MCF 10A (cell line): ENCODE data around the gene IKZF1. TPM values are rescaled to one million over a fixed set of nuclear protein-coding genes. Genes with fewer than 3 reads are reported as not detected.

Experiments
- Bru-seq: library from RNA; stranded (reverse); fragments of 400-500 nt; gene quantifications from one replicate; lab custom pipeline; 2021; lab: Mats Ljungman, UMichigan
- BruChase-seq, 2 experiments: library from RNA; stranded (reverse); fragments of 400-500 nt; gene quantifications; one replicate each; lab custom pipeline; 2021; lab: Mats Ljungman, UMichigan
- BruUV-seq: library from RNA; stranded (reverse); fragments of 400-500 nt; replicated peaks from 2 replicates; lab custom pipeline; 2021; lab: Mats Ljungman, UMichigan
- CTCF ChIA-PET: fragments of 300-600 bp; sonication (Branson Sonifier 250); formaldehyde crosslinking; extraction: SDS; loops from one replicate; lab custom pipeline; 2021; ENCODE audit warnings: antibody characterized with exemption, inconsistent platforms; lab: Yijun Ruan, JAX
- POLR2A ChIA-PET: fragments of 300-600, 350-650 bp; sonication (Branson Sonifier 250); formaldehyde crosslinking; extraction: SDS; loops from one replicate; lab custom pipeline; 2020; ENCODE audit warnings: antibody characterized with exemption, inconsistent platforms; lab: Yijun Ruan, JAX
- DNase-seq: peaks from one replicate; pipeline ENCODE4 v3.0.0-alpha.2; 2018; ENCODE audit not compliant: unreplicated experiment
- H3K27ac Mint-ChIP-seq: one replicate; pipeline ENCODE4 v1.8.0; 2022; ENCODE audit warnings: mild to moderate bottlenecking, low read depth, mixed read lengths; ENCODE audit not compliant: unreplicated experiment
- H3K27me3 Mint-ChIP-seq: one replicate; pipeline ENCODE4 v1.8.0; 2022; ENCODE audit warnings: mixed read lengths; ENCODE audit not compliant: insufficient read depth, unreplicated experiment
- H3K36me3 Mint-ChIP-seq: one replicate; pipeline ENCODE4 v1.8.0; 2022; ENCODE audit warnings: mild to moderate bottlenecking, moderate library complexity, mixed read lengths; ENCODE audit not compliant: insufficient read depth, unreplicated experiment
- H3K4me1 Mint-ChIP-seq: one replicate; pipeline ENCODE4 v1.8.0; 2022; ENCODE audit warnings: mixed read lengths; ENCODE audit not compliant: insufficient read depth, unreplicated experiment
- H3K4me3 Mint-ChIP-seq: one replicate; pipeline ENCODE4 v1.8.0; 2022; ENCODE audit warnings: mild to moderate bottlenecking, moderate library complexity, mixed read lengths; ENCODE audit not compliant: unreplicated experiment
- H3K9me3 Mint-ChIP-seq: one replicate; pipeline ENCODE4 v1.8.0; 2022; ENCODE audit warnings: mixed read lengths; ENCODE audit not compliant: unreplicated experiment
- intact Hi-C: fragments of 100-400 bp; cut with micrococcal nuclease; formaldehyde crosslinking; loops from 2 replicates; pipeline ENCODE4 v1.14.1; 2022
- long read RNA-seq: library from polyadenylated mRNA; stranded (forward); transcript quantifications from one replicate; pipeline ENCODE4 v2.0.0, GENCODE V29; 2022
- total RNA-seq: library from RNA; stranded (reverse); gene quantifications from 2 replicates; pipeline ENCODE4 v1.2.3, GENCODE V29; 2022
- TF ChIP-seq, protein P1 (sequence below): fragments of 200-600 bp; IDR thresholded peaks from one replicate; pipeline ENCODE4 v1.8.0; 2022; ENCODE audit warnings: antibody characterized with exemption, mild to moderate bottlenecking; ENCODE audit not compliant: unreplicated experiment

Gene IKZF1
- total RNA-seq: not detected in 2 replicates
- Bru-seq, nascent RNA: not detected
- BruChase-seq, experiment 1, labeled RNA remaining after a 6-hour chase: not detected
- BruChase-seq, experiment 2, labeled RNA remaining after a 2-hour chase: not detected
- long read RNA-seq: 0 reads

GRCh38 chr7:50304129-50304910 is at the start of gene IKZF1:
TSS of gene IKZF1 (plus strand) at chr7:50304716. CDS start at chr7:50319062, 14,346 bp downstream.
- no peaks in the 10 kb centered on the region for H3K4me1 Mint-ChIP-seq
- TF ChIP-seq, protein P1, sequence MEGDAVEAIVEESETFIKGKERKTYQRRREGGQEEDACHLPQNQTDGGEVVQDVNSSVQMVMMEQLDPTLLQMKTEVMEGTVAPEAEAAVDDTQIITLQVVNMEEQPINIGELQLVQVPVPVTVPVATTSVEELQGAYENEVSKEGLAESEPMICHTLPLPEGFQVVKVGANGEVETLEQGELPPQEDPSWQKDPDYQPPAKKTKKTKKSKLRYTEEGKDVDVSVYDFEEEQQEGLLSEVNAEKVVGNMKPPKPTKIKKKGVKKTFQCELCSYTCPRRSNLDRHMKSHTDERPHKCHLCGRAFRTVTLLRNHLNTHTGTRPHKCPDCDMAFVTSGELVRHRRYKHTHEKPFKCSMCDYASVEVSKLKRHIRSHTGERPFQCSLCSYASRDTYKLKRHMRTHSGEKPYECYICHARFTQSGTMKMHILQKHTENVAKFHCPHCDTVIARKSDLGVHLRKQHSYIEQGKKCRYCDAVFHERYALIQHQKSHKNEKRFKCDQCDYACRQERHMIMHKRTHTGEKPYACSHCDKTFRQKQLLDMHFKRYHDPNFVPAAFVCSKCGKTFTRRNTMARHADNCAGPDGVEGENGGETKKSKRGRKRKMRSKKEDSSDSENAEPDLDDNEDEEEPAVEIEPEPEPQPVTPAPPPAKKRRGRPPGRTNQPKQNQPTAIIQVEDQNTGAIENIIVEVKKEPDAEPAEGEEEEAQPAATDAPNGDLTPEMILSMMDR: no peak
- intact Hi-C loops: no loop called here
- H3K27me3 Mint-ChIP-seq: peaks cover 35% of the 10 kb centered on the region
- no peak within 1 kb of the TSS for H3K4me3 Mint-ChIP-seq
- H3K9me3 Mint-ChIP-seq: no peaks in the 10 kb centered on the region
- no peaks in the 10 kb centered on the region for H3K36me3 Mint-ChIP-seq
- no TSS peak for BruUV-seq
- DNase-seq: no peak
- POLR2A ChIA-PET: no interaction called here
- no peak within 1 kb of the TSS for H3K27ac Mint-ChIP-seq
- CTCF ChIA-PET: interaction anchor here (1.0 kb wide), 1 partner anchor 99 kb away, joined by 3 read pairs; no protein-coding TSS in a partner anchor

GRCh38 chr7:50261593-50261992 is 42.9 kb upstream of the IKZF1 start:
- intact Hi-C loops: no loop called here
- Mint-ChIP-seq H3K27ac (no peak overlapping the region), H3K27me3 (peaks cover 70% of the 10 kb centered on the region), H3K9me3 (no peaks in the 10 kb centered on the region), H3K36me3 (no peaks in the 10 kb centered on the region), H3K4me3 (no peak overlapping the region), H3K4me1 (peaks cover 9% of the 10 kb centered on the region)
- TF ChIP-seq, protein P1: no peak
- POLR2A ChIA-PET: interaction anchor here (0.6 kb wide), 1 partner anchor 18 kb away, joined by 3 read pairs; no protein-coding TSS in a partner anchor
- no peak for DNase-seq
- CTCF ChIA-PET: no interaction called here
- no TSS peak for BruUV-seq

DNA sequence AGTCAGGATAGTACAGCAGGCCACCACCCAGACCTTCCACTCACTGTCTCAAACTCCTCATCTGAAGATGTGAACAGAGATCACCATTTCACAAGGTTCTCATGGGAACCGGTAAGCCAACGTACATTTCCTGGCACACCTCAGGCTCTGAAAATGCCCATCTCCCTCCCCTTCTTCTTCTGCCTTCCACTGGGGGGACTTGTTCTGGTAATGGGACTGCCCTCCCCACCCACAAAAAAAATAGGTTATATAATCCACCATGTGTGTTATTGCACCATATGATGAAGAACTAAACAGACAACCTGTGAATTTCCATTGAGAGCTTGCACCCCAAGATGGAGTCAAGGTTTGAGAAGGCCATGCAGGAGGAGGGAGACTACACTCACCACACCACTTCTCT is 42.1 kb upstream of the IKZF1 start:
- no TSS peak for BruUV-seq
- Mint-ChIP-seq H3K36me3 (peaks cover 3% of the 10 kb centered on the region), H3K27ac (no peak overlapping the region), H3K9me3 (no peaks in the 10 kb centered on the region), H3K27me3 (peaks cover 65% of the 10 kb centered on the region), H3K4me1 (peaks cover 9% of the 10 kb centered on the region), H3K4me3 (no peak overlapping the region)
- intact Hi-C loops: no loop called here
- POLR2A ChIA-PET: interaction anchor here (0.6 kb wide), 1 partner anchor 18 kb away, joined by 3 read pairs; no protein-coding TSS in a partner anchor
- no peak for DNase-seq
- TF ChIP-seq, protein P1: no peak
- CTCF ChIA-PET: interaction anchor here (0.5 kb wide), 1 partner anchor 160 kb away, joined by 3 read pairs; no protein-coding TSS in a partner anchor

DNA sequence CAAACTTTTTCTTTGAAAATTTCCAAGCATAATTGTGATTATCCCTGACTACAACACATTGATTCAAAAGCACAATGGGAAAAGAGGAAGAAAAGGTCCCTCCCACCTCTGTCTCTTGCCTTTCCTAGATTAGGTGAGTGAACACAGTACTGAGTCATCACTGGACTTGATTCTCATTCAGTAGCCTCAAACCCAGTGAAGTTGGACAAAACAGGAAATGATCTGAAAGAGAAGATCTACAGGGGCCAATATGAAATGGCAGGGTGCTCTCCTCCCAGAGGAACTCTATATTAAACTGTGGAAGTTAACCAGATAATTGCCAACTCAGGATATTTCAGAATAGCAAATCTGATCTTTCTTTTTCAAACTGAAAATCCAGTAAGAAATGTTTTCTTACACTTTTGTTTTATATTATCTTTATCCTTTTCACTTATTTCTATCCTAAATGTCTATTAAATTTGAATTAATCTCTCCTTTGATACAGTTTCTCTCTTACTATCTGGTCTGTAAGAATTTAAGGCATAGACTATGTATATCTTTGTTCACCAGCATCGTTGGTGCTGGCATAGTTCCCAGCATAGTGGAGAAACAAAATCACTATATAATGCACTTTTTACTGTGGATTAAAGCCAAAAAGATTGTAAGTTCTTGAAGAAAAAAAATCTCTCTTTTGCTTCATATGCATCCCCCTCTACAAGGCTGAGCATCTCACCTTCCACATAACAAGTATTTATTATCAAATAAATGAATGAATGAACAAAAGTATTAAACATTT is 41.4 kb upstream of the IKZF1 start:
- intact Hi-C loops: no loop called here
- no TSS peak for BruUV-seq
- no peak overlapping the region for H3K27ac Mint-ChIP-seq
- no peak overlapping the region for H3K4me3 Mint-ChIP-seq
- no peaks in the 10 kb centered on the region for H3K9me3 Mint-ChIP-seq
- peak; percentile 30 for DNase-seq
- H3K4me1 Mint-ChIP-seq: peaks cover 9% of the 10 kb centered on the region
- H3K36me3 Mint-ChIP-seq: peaks cover 8% of the 10 kb centered on the region
- H3K27me3 Mint-ChIP-seq: peaks cover 59% of the 10 kb centered on the region
- POLR2A ChIA-PET: no interaction called here
- CTCF ChIA-PET: interaction anchor here (0.6 kb wide), 1 partner anchor 1396 kb away, joined by 3 read pairs; no protein-coding TSS in a partner anchor
- TF ChIP-seq, protein P1: no peak
